Right lobe of liver (tissue), 4 donors: ENCODE data around the gene KIAA1958.

Source experiments
- CTCF ChIP-seq, 4 donors: fragments of 200-600 bp in 3 of 4; fragments of 450-650 bp in 1 of 4; IDR thresholded peaks; one replicate each; pipeline versions ENCODE4 v1.5.1 to v1.8.0; 2016 to 2022; ENCODE audit warnings: antibody characterized with exemption in 4 of 4, mild to moderate bottlenecking in 2 of 4
- POLR2A ChIP-seq: fragments of 450-650 bp; IDR thresholded peaks from one replicate; pipeline ENCODE4 v1.6.1; 2017; ENCODE audit warnings: antibody characterized with exemption, mild to moderate bottlenecking
- donor health status: DM: no; HTN: no; CAD: no.
- donor health status: DM: no; HTN: no; CAD: no.
- donor health status: DM: no; HTN: yes; CAD: no.

DNA sequence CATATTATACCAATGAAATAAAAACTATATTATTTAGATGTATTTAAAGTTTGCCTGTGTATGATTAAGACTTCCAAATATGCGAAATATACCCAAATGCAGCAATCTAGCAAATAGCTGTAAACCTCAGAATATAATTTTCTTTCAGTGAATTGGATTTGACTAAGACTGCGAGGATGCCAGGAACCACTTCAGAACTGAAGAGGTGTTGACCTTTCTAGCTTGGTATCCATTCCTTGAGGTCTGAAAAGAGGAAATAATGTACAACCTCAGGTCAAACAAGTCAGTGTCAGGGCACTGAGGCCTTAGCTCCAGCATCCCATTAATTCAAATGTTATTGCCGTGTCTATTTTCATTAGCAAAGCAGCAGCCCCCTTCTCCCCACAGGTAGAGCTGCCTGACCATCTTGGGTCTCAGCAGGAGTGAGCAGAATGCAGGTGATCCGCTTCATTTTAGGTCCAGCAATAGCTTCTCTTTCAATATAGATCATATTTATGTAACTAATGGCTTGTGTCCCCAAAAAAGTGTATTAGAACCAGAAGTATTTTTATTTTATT, 100.0 kb downstream of the KIAA1958 start:
- TF ChIP-seq CTCF (IDR thresholded peaks at IDR 0.05) (no peak), POLR2A (no peak)
